SK-N-SH (cell line): ENCODE data around the gene ABHD2. TPM values are rescaled to one million over a fixed set of nuclear protein-coding genes. Genes with fewer than 3 reads are reported as not detected.

Source experiments
- CTCF ChIA-PET: fragments of 300-600, 350-600 bp; formaldehyde crosslinking; extraction: SDS; loops from one replicate; lab custom pipeline; 2021; lab: Yijun Ruan, JAX
- POLR2A ChIA-PET: fragments of 350-600 bp; sonication (Branson Sonifier 250); formaldehyde crosslinking; extraction: SDS; loops from one replicate; lab custom pipeline; 2020; ENCODE audit warnings: antibody characterized with exemption, inconsistent platforms; lab: Yijun Ruan, JAX
- DNase-seq: peaks from one replicate; pipeline ENCODE4 v3.0.0; 2012
- H2AFZ ChIP-seq: fragments of 200-600 bp; sonication (generic); 2 replicates; pipeline ENCODE4 v1.8.1; 2016; ENCODE audit warnings: antibody characterized with exemption, mild to moderate bottlenecking, low read depth
- H3F3A ChIP-seq: fragments of 200-600 bp; sonication (generic); replicated peaks from 2 replicates; pipeline ENCODE3; 2016; ENCODE audit warnings: antibody characterized with exemption, mild to moderate bottlenecking; ENCODE audit not compliant: insufficient read depth
- H3K27ac ChIP-seq, 2 experiments: fragments of 200-500 bp in 1 of 2; fragments of 200-600 bp in 1 of 2; sonication (Bioruptor generic) in 1 of 2; sonication (generic), shearing (Covaris generic) in 1 of 2; 2 replicates each; pipeline versions ENCODE4 v1.5.1 to v1.6.1; 2014 to 2016; ENCODE audit warnings: low read depth in 2 of 2, inconsistent platforms in 1 of 2, low read length in 1 of 2, mild to moderate bottlenecking in 1 of 2, mixed read lengths in 1 of 2
- H3K27me3 ChIP-seq: fragments of 200-600 bp; sonication (generic), shearing (Covaris generic); 2 replicates; pipeline ENCODE4 v1.6.1; 2016; ENCODE audit warnings: mixed run types; ENCODE audit not compliant: insufficient read depth
- H3K36me3 ChIP-seq, 2 experiments: fragments of 200-500 bp in 1 of 2; fragments of 200-600 bp in 1 of 2; sonication (Bioruptor generic) in 1 of 2; sonication (generic) in 1 of 2; replicated peaks in 1 of 2; 2 replicates each; pipeline versions ENCODE3 to v1.5.1; 2014 to 2016; ENCODE audit warnings: low read length in 1 of 2, mild to moderate bottlenecking in 1 of 2; ENCODE audit not compliant: insufficient read depth in 2 of 2, control insufficient read depth in 1 of 2
- H3K4me1 ChIP-seq, 2 experiments: fragments of 200-500 bp in 1 of 2; fragments of 200-600 bp in 1 of 2; sonication (Bioruptor generic) in 1 of 2; sonication (generic), shearing (Covaris generic) in 1 of 2; 2 replicates each; pipeline versions ENCODE4 v1.5.1 to v1.6.1; 2014 to 2016; ENCODE audit warnings: low read depth in 1 of 2, low read length in 1 of 2, mixed run types in 1 of 2; ENCODE audit not compliant: insufficient read depth in 2 of 2, control insufficient read depth in 1 of 2
- H3K4me2 ChIP-seq: fragments of 200-600 bp; sonication (generic), shearing (Covaris generic); 2 replicates; pipeline ENCODE4 v1.6.1; 2017; ENCODE audit warnings: mixed run types
- H3K4me3 ChIP-seq, 2 experiments: fragments of 200-500 bp in 1 of 2; fragments of 200-600 bp in 1 of 2; sonication (Bioruptor generic) in 1 of 2; sonication (generic), shearing (Covaris generic) in 1 of 2; 2 replicates each; pipeline versions ENCODE4 v1.5.1 to v1.8.1; 2014 to 2016; ENCODE audit warnings: low read depth in 2 of 2, inconsistent platforms in 1 of 2, low read length in 1 of 2, mild to moderate bottlenecking in 1 of 2, mixed read lengths in 1 of 2, moderate library complexity in 1 of 2
- H3K79me2 ChIP-seq: fragments of 200-600 bp; sonication (generic); 2 replicates; pipeline ENCODE4 v1.8.1; 2017; ENCODE audit warnings: mild to moderate bottlenecking; ENCODE audit not compliant: insufficient read depth
- H3K9ac ChIP-seq: fragments of 200-600 bp; sonication (generic); 2 replicates; pipeline ENCODE4 v1.6.1; 2017; ENCODE audit warnings: mixed run types
- H3K9me2 ChIP-seq: fragments of 200-600 bp; sonication (generic); 2 replicates; pipeline ENCODE4 v1.6.1; 2017; ENCODE audit warnings: mixed run types
- H3K9me3 ChIP-seq: fragments of 200-600 bp; sonication (generic); 2 replicates; pipeline ENCODE4 v1.6.1; 2017; ENCODE audit warnings: mixed run types, mild to moderate bottlenecking, moderate library complexity
- H4K20me1 ChIP-seq: fragments of 200-600 bp; sonication (generic); 2 replicates; pipeline ENCODE4 v1.6.1; 2017; ENCODE audit warnings: mild to moderate bottlenecking, mixed run types; ENCODE audit not compliant: insufficient read depth
- CTCF ChIP-seq: fragments of 200-600 bp; sonication (generic); IDR thresholded peaks from 2 replicates; pipeline ENCODE4 v1.6.1; 2017; ENCODE audit warnings: antibody characterized with exemption, mild to moderate bottlenecking, moderate library complexity
- ELF1 ChIP-seq: IDR thresholded peaks from 2 replicates; pipeline ENCODE4 v1.4.0; 2012
- EP300 ChIP-seq, 2 experiments: IDR thresholded peaks; 2 replicates each; pipeline versions ENCODE4 v1.4.0 to v1.6.1; 2012; ENCODE audit warnings: borderline replicate concordance in 1 of 2, low read depth in 1 of 2, low read length in 1 of 2
- EZH2phosphoT487 ChIP-seq: fragments of 200-600 bp; sonication (generic); IDR thresholded peaks from 2 replicates; pipeline ENCODE4 v1.6.1; 2017; ENCODE audit warnings: low read depth, mixed run types, mild to moderate bottlenecking, antibody characterized with exemption, moderate library complexity, borderline replicate concordance
- FOSL2 ChIP-seq: IDR thresholded peaks from 2 replicates; pipeline ENCODE4 v1.4.0; 2012; ENCODE audit warnings: low read depth, mild to moderate bottlenecking, moderate library complexity, borderline replicate concordance
- FOXM1 ChIP-seq: IDR thresholded peaks from 2 replicates; pipeline ENCODE4 v1.4.0; 2012; ENCODE audit warnings: low read depth, mild to moderate bottlenecking
- GATA2 ChIP-seq: sonication (generic); formaldehyde crosslinking; IDR thresholded peaks from 2 replicates; pipeline ENCODE4 v1.5.0; 2020; ENCODE audit warnings: mild to moderate bottlenecking, missing genetic modification reagents
- IRF3 ChIP-seq: fragments of 150-350 bp; IDR thresholded peaks from 2 replicates; pipeline ENCODE4 v1.6.1; 2016; ENCODE audit warnings: mild to moderate bottlenecking, low read depth, low read length
- MEF2A ChIP-seq: IDR thresholded peaks from 2 replicates; pipeline ENCODE4 v1.4.0; 2012; ENCODE audit warnings: low read depth, borderline replicate concordance
- NFIC ChIP-seq: IDR thresholded peaks from 2 replicates; pipeline ENCODE4 v1.4.0; 2012; ENCODE audit warnings: borderline replicate concordance
- NRF1 ChIP-seq: IDR thresholded peaks from 2 replicates; pipeline ENCODE4 v1.6.1; 2012; ENCODE audit warnings: low read depth, mild to moderate bottlenecking, low read length
- PBX3 ChIP-seq: IDR thresholded peaks from 2 replicates; pipeline ENCODE4; 2012
- RAD21 ChIP-seq: IDR thresholded peaks from 2 replicates; pipeline ENCODE4 v1.6.1; 2012; ENCODE audit warnings: mild to moderate bottlenecking, low read length
- RCOR1 ChIP-seq: fragments of 150-350 bp; IDR thresholded peaks from 2 replicates; pipeline ENCODE4 v1.6.1; 2017; ENCODE audit warnings: antibody characterized with exemption, low read length
- REST ChIP-seq: IDR thresholded peaks from 2 replicates; pipeline ENCODE4 v1.6.1; 2012; ENCODE audit warnings: mild to moderate bottlenecking, low read depth, low read length, moderate library complexity
- SMC3 ChIP-seq: IDR thresholded peaks from 2 replicates; pipeline ENCODE4 v1.6.1; 2012; ENCODE audit warnings: low read depth, low read length, improper control_type of control experiment
- TAF1 ChIP-seq: IDR thresholded peaks from 2 replicates; pipeline ENCODE4 v1.6.1; 2012; ENCODE audit warnings: low read depth, mild to moderate bottlenecking, low read length, moderate library complexity, borderline replicate concordance
- TCF12 ChIP-seq: IDR thresholded peaks from 2 replicates; pipeline ENCODE4 v1.4.0; 2012
- USF2 ChIP-seq: fragments of 150-350 bp; IDR thresholded peaks from 2 replicates; pipeline ENCODE4 v1.6.1; 2017; ENCODE audit warnings: antibody characterized with exemption, low read length, low read depth, borderline replicate concordance
- YY1 ChIP-seq: IDR thresholded peaks from 2 replicates; pipeline ENCODE4 v1.4.0; 2012; ENCODE audit warnings: low read depth, mild to moderate bottlenecking
- whole genome bisulfite sequencing: methylation state at CpG from one replicate; pipeline ENCODE4 v1.1.6; 2017; ENCODE audit warnings: low lambda C conversion rate; 5-methylcytosine and 5-hydroxymethylcytosine counted together
- polyA plus RNA-seq, 3 experiments: library from polyadenylated mRNA; depleted of rRNA; stranded (reverse); fragments of >200 nt; gene quantifications; 2 replicates each; pipeline ENCODE4 v1.2.3, GENCODE V29; 2012

ABHD2 gene
- polyA plus RNA-seq, 1 of the 3 experiments (the other 2 are of a cell fraction), result 19.2 TPM

- peaks cover 0 to 49% of the 10 kb centered on the region in 2 experiments for H3K36me3 ChIP-seq
- H3K27ac ChIP-seq, result no peak overlapping the region
- no peaks in the 10 kb centered on the region for H4K20me1 ChIP-seq
- no peak for TF ChIP-seq FOSL2
- TF ChIP-seq PBX3, result no peak
- TF ChIP-seq NFIC, result no peak
- H2AFZ ChIP-seq, result no peak overlapping the region
- peaks cover 3% of the 10 kb centered on the region for H3F3A ChIP-seq
- no peak overlapping the region for H3K4me2 ChIP-seq
- ChIA-PET POLR2A (no interaction called here), CTCF (interaction anchor here (1.8 to 5.6 kb wide), 2 partner anchors 9 to 27 kb away, joined by 8 to 49 read pairs; no protein-coding TSS in a partner anchor)
- H3K9ac ChIP-seq, result no peak overlapping the region
- no peaks in the 10 kb centered on the region for H3K27me3 ChIP-seq
- H3K9me2 ChIP-seq, result no peaks in the 10 kb centered on the region
- H3K4me3 ChIP-seq, result no peak overlapping the region
- H3K9me3 ChIP-seq, result no peaks in the 10 kb centered on the region
- WGBS, result 97% methylated on average over 2 of the region's 2 CpGs
- DNase-seq, result no peak
- no peaks in the 10 kb centered on the region for H3K79me2 ChIP-seq
- no peaks in the 10 kb centered on the region; a peak in 1 of 4 replicates for H3K4me1 ChIP-seq
These were observed 109.9 kb downstream of the ABHD2 start for GRCh38 chr15:89198196-89198595.

GRCh38 chr15:89198934-89199333 lies 110.7 kb downstream of the ABHD2 start:
- Histone ChIP-seq H3K36me3 (peaks cover 0 to 47% of the 10 kb centered on the region in 2 experiments), H3K4me1 (no peaks in the 10 kb centered on the region; a peak in 1 of 4 replicates), H3K9me3 (no peaks in the 10 kb centered on the region), H3K4me2 (no peak overlapping the region), H2AFZ (no peak overlapping the region), H3K4me3 (no peak overlapping the region), H3K79me2 (no peaks in the 10 kb centered on the region), H3F3A (peaks cover 3% of the 10 kb centered on the region), H3K9me2 (no peaks in the 10 kb centered on the region), H4K20me1 (no peaks in the 10 kb centered on the region), H3K27ac (no peak overlapping the region), H3K9ac (no peak overlapping the region), H3K27me3 (no peaks in the 10 kb centered on the region)
- ChIA-PET CTCF (interaction anchor here (1.3 to 5.6 kb wide), 4 partner anchors 8 to 101 kb away, joined by 3 to 49 read pairs (median 8); no protein-coding TSS in a partner anchor), POLR2A (no interaction called here)
- no peak for TF ChIP-seq ELF1
- no peak for TF ChIP-seq YY1
- no peak for TF ChIP-seq RCOR1
- no peak for TF ChIP-seq USF2
- TF ChIP-seq RAD21, result no peak
- no peak for TF ChIP-seq GATA2 (CRISPR knock-in tag)
- TF ChIP-seq NRF1, result no peak
- TF ChIP-seq REST, result no peak
- no peak for TF ChIP-seq SMC3
- no peak for TF ChIP-seq TCF12
- no peak for TF ChIP-seq CTCF
- TF ChIP-seq MEF2A, result no peak
- no peak for TF ChIP-seq TAF1
- TF ChIP-seq FOXM1, result no peak
- no peak for TF ChIP-seq IRF3
- TF ChIP-seq EP300 (IDR thresholded peaks at IDR 0.05; ENCODE audit: borderline replicate concordance in 1 of 2, low read depth in 1 of 2, low read length in 1 of 2), result no peak
- no peak for TF ChIP-seq NFIC
- no peak for TF ChIP-seq EZH2phosphoT487
- no peak for DNase-seq
- 93% methylated on average over 3 of the region's 3 CpGs for WGBS
